GM10248 (cell line): ENCODE results near the gene IGSF8.

Source experiments
- CTCF ChIA-PET: fragments of 300-600 bp; sonication (Branson Sonifier 250); formaldehyde crosslinking; extraction: SDS; loops from one replicate; lab custom pipeline; 2021; ENCODE audit warnings: antibody characterized with exemption; lab: Yijun Ruan, JAX
- POLR2A ChIA-PET: fragments of 350-650 bp; sonication (Branson Sonifier 250); formaldehyde crosslinking; extraction: SDS; loops from one replicate; lab custom pipeline; 2020; ENCODE audit warnings: antibody characterized with exemption; lab: Yijun Ruan, JAX
- DNase-seq: peaks from one replicate; pipeline ENCODE4 v3.0.0; 2012; ENCODE audit errors: extremely low spot score
- CTCF ChIP-seq: IDR thresholded peaks from 2 replicates; pipeline ENCODE4 v1.5.1; 2012; ENCODE audit warnings: mild to moderate bottlenecking, low read depth; ENCODE audit errors: extremely low read depth, missing control alignments, control extremely low read depth

Gene IGSF8

GRCh38 chr1:160092366-160093068, 5.9 kb downstream of the IGSF8 start:
- no peak for TF ChIP-seq CTCF
- DNase-seq: no peak
- ChIA-PET POLR2A (no interaction called here), CTCF (interaction anchor here (0.6 to 30.0 kb wide), 3 partner anchors 31 to 199 kb away, joined by 3 to 983 read pairs (median 3); partner anchors contain the start of genes KCNJ10 and KCNJ9)

- CTCF ChIA-PET: interaction anchor here (0.6 to 30.0 kb wide), 4 partner anchors 30 to 200 kb away, joined by 3 to 983 read pairs (median 4); partner anchors contain the start of genes KCNJ10 and KCNJ9
- POLR2A ChIA-PET: no interaction called here
- DNase-seq: no peak
- no peak for TF ChIP-seq CTCF
Observed at GRCh38 chr1:160091666-160092223, 6.7 kb downstream of the IGSF8 start.

- CTCF ChIA-PET: interaction anchor here (0.8 to 30.0 kb wide), 3 partner anchors 10 to 83 kb away, joined by 3 to 983 read pairs (median 4); partner anchors contain the start of genes KCNJ10 and KCNJ9
- POLR2A ChIA-PET: no interaction called here
- no peak for DNase-seq
- TF ChIP-seq CTCF: no peak
Observed at GRCh38 chr1:160090760-160091159, 7.7 kb downstream of the IGSF8 start.

- POLR2A ChIA-PET: no interaction called here
Observed at GRCh38 chr1:160089883-160090282, 8.5 kb downstream of the IGSF8 start.

GRCh38 chr1:160087118-160087662, 11.2 kb downstream of the IGSF8 start:
- DNase-seq: no peak
- ChIA-PET POLR2A (no interaction called here), CTCF (interaction anchor here (0.6 to 30.0 kb wide), 12 partner anchors 9 to 311 kb away, joined by 3 to 983 read pairs (median 8); partner anchors contain the start of genes IGSF8, KCNJ10 and KCNJ9)
- TF ChIP-seq CTCF: no peak

More at GRCh38 chr1:160089883-160090282, 8.5 kb downstream of the IGSF8 start:
- no peak for DNase-seq
- no peak for TF ChIP-seq CTCF
- CTCF ChIA-PET: interaction anchor here (30.0 kb wide), 1 partner anchor 29 kb away, joined by 983 read pairs; the partner anchor contains the start of genes KCNJ10 and KCNJ9

- ChIA-PET CTCF (interaction anchor here (0.6 to 30.0 kb wide), 19 partner anchors 10 to 325 kb away, joined by 3 to 983 read pairs (median 5); partner anchors contain the start of genes IGSF8, KCNJ10 and KCNJ9), POLR2A (no interaction called here)
- no peak for DNase-seq
- TF ChIP-seq CTCF: no peak
Observed at GRCh38 chr1:160086456-160086892, 11.9 kb downstream of the IGSF8 start.
